BJ (cell line): ENCODE data around the gene KIAA1755. TPM values are rescaled to one million over a fixed set of nuclear protein-coding genes. Genes with fewer than 3 reads are reported as not detected.

Experiments
- CTCF ChIA-PET: fragments of 350-600 bp; formaldehyde crosslinking; extraction: SDS; loops from one replicate; lab custom pipeline; 2021; ENCODE audit warnings: antibody characterized with exemption, inconsistent platforms; lab: Yijun Ruan, JAX
- POLR2A ChIA-PET: fragments of 300-600 bp; sonication (Branson Sonifier 250); formaldehyde crosslinking; extraction: SDS; loops from one replicate; lab custom pipeline; 2021; ENCODE audit warnings: antibody characterized with exemption; lab: Charles Lee
- DNase-seq: peaks from one replicate; pipeline ENCODE4 v3.0.0-alpha.2; 2011; ENCODE audit warnings: low read depth
- H3K27me3 ChIP-seq: 2 replicates; pipeline ENCODE4 v1.6.0; 2011; ENCODE audit warnings: low read length; ENCODE audit not compliant: control insufficient read depth, insufficient read depth
- H3K36me3 ChIP-seq: 2 replicates; pipeline ENCODE4 v1.5.1; 2011; ENCODE audit warnings: low read length; ENCODE audit not compliant: control insufficient read depth, insufficient read depth
- H3K4me3 ChIP-seq: 2 replicates; pipeline ENCODE4 v1.5.1; 2011; ENCODE audit warnings: low read depth, mild to moderate bottlenecking, control low read depth, low read length
- polyA plus RNA-seq: library from polyadenylated mRNA; depleted of rRNA; stranded (reverse); fragments of >200 nt; gene quantifications from 2 replicates; pipeline ENCODE4 v1.2.3, GENCODE V29; 2011
- TF ChIP-seq, protein P1 (sequence below): IDR thresholded peaks from 2 replicates; pipeline ENCODE4 v1.5.1; 2011; ENCODE audit warnings: low read depth, mild to moderate bottlenecking, control low read depth, inconsistent platforms, low read length, moderate library complexity; ENCODE audit not compliant: insufficient read depth

The KIAA1755 gene
- polyA plus RNA-seq, 1 experiment: 9.7 TPM

DNA sequence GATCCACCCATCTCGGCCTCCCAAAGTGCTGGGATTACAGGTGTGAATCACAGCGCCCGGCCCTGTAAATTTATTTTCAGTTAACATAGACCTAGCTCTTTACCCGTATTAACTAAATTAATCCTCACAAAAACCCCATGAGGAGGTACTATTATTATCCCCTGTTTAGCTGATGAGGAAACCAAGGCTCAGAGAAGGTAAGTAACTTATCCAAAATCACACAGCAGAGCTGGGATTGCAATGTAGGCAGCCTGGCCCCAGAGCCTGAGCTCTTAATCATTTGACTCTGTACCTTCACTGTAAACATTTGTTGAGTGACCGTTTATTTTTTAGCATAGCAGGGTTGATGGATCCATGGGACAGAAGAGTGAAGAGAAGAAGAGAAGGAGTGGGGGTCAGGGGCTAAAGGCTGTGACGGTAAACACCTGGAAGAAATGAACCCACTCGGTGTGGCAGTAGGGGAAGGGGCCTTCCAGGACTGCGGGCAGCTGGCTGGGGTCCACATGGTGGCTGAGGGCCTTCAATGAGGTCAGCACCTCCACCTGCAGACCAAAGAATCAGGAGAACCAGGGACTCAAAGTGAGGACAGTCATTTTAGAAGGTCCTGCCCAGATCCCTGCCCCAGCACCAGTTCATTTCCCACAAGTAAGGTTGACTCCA lies 35.2 kb downstream of the KIAA1755 start:
- DNase-seq: no peak
- CTCF ChIA-PET: interaction anchor here (0.6 to 18.0 kb wide), 16 partner anchors 7 to 661 kb away, joined by 3 to 482 read pairs (median 10); partner anchors contain the start of genes BPI and TGM2
- H3K36me3 ChIP-seq: no peaks in the 10 kb centered on the region
- H3K27me3 ChIP-seq: no peaks in the 10 kb centered on the region
- POLR2A ChIA-PET: no interaction called here
- H3K4me3 ChIP-seq: no peak overlapping the region
- TF ChIP-seq, protein P1, sequence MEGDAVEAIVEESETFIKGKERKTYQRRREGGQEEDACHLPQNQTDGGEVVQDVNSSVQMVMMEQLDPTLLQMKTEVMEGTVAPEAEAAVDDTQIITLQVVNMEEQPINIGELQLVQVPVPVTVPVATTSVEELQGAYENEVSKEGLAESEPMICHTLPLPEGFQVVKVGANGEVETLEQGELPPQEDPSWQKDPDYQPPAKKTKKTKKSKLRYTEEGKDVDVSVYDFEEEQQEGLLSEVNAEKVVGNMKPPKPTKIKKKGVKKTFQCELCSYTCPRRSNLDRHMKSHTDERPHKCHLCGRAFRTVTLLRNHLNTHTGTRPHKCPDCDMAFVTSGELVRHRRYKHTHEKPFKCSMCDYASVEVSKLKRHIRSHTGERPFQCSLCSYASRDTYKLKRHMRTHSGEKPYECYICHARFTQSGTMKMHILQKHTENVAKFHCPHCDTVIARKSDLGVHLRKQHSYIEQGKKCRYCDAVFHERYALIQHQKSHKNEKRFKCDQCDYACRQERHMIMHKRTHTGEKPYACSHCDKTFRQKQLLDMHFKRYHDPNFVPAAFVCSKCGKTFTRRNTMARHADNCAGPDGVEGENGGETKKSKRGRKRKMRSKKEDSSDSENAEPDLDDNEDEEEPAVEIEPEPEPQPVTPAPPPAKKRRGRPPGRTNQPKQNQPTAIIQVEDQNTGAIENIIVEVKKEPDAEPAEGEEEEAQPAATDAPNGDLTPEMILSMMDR: no peak

DNA sequence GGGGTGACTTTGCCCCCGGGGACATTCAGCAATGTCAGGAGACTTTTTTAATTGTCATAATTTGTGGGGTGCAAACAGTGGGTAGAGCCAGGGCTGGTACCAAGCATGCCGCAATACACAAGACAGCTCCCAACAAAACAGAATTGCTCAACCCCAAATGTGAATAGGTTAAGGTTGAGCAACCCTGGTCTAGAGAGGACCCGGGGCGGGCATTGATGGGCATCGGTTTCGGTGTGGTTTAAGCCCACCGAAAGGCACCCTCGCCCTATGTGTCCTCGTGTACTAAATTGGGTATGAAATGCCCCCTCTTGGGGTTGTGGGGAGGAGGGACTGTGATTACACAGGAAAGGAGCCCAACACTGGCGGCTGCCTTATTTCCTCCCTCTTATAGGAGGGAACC lies 36.0 kb downstream of the KIAA1755 start:
- no peaks in the 10 kb centered on the region for H3K27me3 ChIP-seq
- no peak overlapping the region for H3K4me3 ChIP-seq
- no peak for DNase-seq
- H3K36me3 ChIP-seq: no peaks in the 10 kb centered on the region
- ChIA-PET CTCF (interaction anchor here (0.6 to 18.0 kb wide), 12 partner anchors 9 to 678 kb away, joined by 3 to 482 read pairs (median 22); partner anchors contain the start of genes BPI and TGM2), POLR2A (no interaction called here)
- TF ChIP-seq, protein P1: no peak

DNA sequence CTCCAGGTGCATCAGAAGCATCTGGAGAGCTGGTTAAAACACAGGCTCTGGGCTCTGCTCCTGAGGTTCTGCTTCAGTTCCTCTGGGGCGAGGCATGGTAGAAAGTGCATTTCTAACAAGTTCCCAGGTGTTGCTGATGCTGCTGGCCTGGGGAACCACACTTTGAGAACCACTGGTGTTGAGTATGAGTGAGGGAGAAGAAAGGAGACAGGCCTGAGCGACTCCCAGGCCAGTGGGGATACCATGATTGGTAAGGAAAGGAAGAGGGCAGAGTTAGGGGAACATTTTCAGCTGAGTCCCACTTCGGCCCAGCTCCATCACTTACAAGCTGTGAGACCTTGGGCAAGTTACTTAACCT lies 36.8 kb downstream of the KIAA1755 start:
- DNase-seq: no peak
- POLR2A ChIA-PET: no interaction called here
- no peaks in the 10 kb centered on the region for H3K36me3 ChIP-seq

DNA sequence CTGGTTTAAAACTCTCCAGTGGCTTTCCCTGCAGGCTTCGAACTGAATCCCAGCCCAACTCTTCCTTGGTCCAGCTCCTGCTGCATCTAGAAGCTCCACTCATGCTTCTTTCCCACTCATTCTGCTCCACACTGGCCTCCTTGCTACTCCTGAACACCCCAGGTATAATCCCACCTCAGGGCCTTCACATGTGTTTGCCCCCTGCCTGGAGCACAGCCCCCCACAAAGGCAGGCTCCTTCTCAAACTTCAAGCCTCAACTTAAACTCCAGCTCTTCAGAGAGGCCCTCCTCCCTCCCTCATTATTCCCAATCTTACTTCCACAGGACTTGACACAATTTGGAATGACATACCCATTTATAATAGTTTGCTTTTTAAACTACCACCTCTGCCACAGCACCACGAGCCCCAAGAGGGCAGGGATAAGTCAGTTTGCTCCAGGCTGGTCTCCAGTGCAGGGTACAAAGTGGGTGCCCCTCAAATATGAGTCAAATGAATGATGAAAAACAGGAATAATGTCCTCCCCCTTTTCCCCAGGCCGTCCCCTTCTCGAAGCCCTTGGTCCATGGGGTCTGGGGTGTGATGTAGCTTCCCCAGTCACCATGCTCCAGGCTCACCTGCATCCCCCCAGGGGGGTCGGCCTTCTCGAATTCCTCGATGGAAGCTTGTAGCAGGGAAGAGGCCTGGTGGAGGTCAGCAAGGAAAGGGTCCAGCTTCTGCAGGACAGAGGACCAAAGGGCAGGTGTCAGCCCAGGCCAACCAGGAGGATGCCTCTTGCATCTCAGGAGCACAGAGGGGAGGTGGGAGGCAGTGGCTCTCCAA lies 37.4 kb downstream of the KIAA1755 start:
- no peaks in the 10 kb centered on the region for H3K36me3 ChIP-seq
- no peak overlapping the region for H3K4me3 ChIP-seq
- TF ChIP-seq, protein P1: no peak
- H3K27me3 ChIP-seq: no peaks in the 10 kb centered on the region
- POLR2A ChIA-PET: no interaction called here
- CTCF ChIA-PET: interaction anchor here (0.6 to 18.0 kb wide), 23 partner anchors 10 to 185 kb away, joined by 3 to 482 read pairs (median 5); partner anchors contain the start of genes BPI and TGM2
- no peak for DNase-seq

More for the DNA sequence above, 36.8 kb downstream of the KIAA1755 start:
- CTCF ChIA-PET: interaction anchor here (0.9 to 18.0 kb wide), 18 partner anchors 10 to 185 kb away, joined by 3 to 482 read pairs (median 13); partner anchors contain the start of genes BPI and TGM2
- no peaks in the 10 kb centered on the region for H3K27me3 ChIP-seq
- H3K4me3 ChIP-seq: no peak overlapping the region
- TF ChIP-seq, protein P1: no peak
